Pancreas (tissue), 10 donors: ENCODE measurements around the gene LIMS3. TPM values are rescaled to one million over a fixed set of nuclear protein-coding genes. Genes with fewer than 3 reads are reported as not detected.
A peak's percentile ranks its signal among the peaks of the same experiment; 100 is the strongest.
"Not testable (repeated sequence)": the region's sequence is repeated elsewhere in the genome, so short reads cannot be mapped to it uniquely, and the experiment has no call there.

Experiments used
- ATAC-seq, 4 donors: fragments of 200-7000 bp; cut with Tn5 transposase; one replicate each; pipeline versions ENCODE4 v1.8.0 to v1.9.1; 2020; ENCODE audit warnings: mild to moderate bottlenecking in 4 of 4, moderate library complexity in 4 of 4
- DNase-seq, 6 donors: peaks; one replicate each; pipeline ENCODE4 v3.0.0-alpha.2; 2020
- FAIRE-seq: peaks from 2 replicates; lab custom pipeline; 2012; peaks lifted over from hg19 to GRCh38; lab: Jason Lieb, UNC
- H3K27ac ChIP-seq, 4 donors: fragments of 200-600 bp; sonication (generic); 1 replicate in 3 of 4; 2 replicates in 1 of 4; pipeline versions ENCODE4 v1.5.0 to v1.8.0; 2020
- H3K27me3 ChIP-seq, 4 donors: fragments of 200-600 bp; one replicate each; pipeline ENCODE4 v1.8.0; 2021
- H3K36me3 ChIP-seq, 3 donors: fragments of 200-600 bp; sonication (generic) in 1 of 3; one replicate each; pipeline versions ENCODE4 v1.5.0 to v1.8.0; 2020 to 2021
- H3K4me1 ChIP-seq, 3 donors: fragments of 200-600 bp; one replicate each; pipeline ENCODE4 v1.8.0; 2021
- H3K4me3 ChIP-seq, 4 donors: fragments of 200-600 bp; sonication (generic) in 2 of 4; one replicate each; pipeline versions ENCODE4 v1.5.0 to v1.8.0; 2020 to 2021
- H3K9me3 ChIP-seq, 4 donors: fragments of 200-600 bp; one replicate each; pipeline ENCODE4 v1.8.0; 2021
- WGBS, 2 donors: extraction: QIAGEN DNeasy Blood & Tissue Kit; methylation state at CpG; one replicate each; pipeline ENCODE4 v1.1.7; 2013; 5-methylcytosine and 5-hydroxymethylcytosine counted together
- intact Hi-C, 3 donors: fragments of 100-400 bp; cut with DNase I; formaldehyde crosslinking; loops; one replicate each; pipeline versions ENCODE4 v1.11.1 to v1.14.2; 2022
- polyA plus RNA-seq, 2 donors: library from polyadenylated mRNA; stranded (reverse); fragments of 200-250 nt; gene quantifications; one replicate each; pipeline ENCODE4 v1.2.3, GENCODE V29; 2013
- total RNA-seq, 6 donors: library from RNA; stranded (reverse); fragmentation: NEBNext Ultra II Directional in 4 of 6; extraction: Animal tissue kit (Norgen Biotek cat#: 25700) in 4 of 6; gene quantifications; one replicate each; pipeline versions ENCODE4 v1.2.1 to v1.2.4, GENCODE V29; 2021 to 2023
- donor health status: healthy with polysubstance abuse.
- donor health status: DM: no; HTN: no; CAD: no; lungs with moderate emphysema.
- donor health status: DM: no; HTN: no; CAD: no.
- donor health status: control.
- donor health status: control.
- donor health status: Bipolar disorder and iron deficiency.
- donor health status: DM: yes; HTN: yes; CAD: no.
- donor health status: DM: no; HTN: no; CAD: no.
- donor health status: DM: no; HTN: no; CAD: no.
- donor health status: DM: yes; HTN: yes; CAD: no.

LIMS3 gene
- total RNA-seq, result 1 to 10 TPM; 1.5 to 3.1 (median 2.1) TPM
- polyA plus RNA-seq, result 1 to 10 TPM in 1 of 2 donors, under 1 TPM in 1; 0.38 to 1.7 TPM

GRCh38 chr2:109898462-109899336, at the start of gene LIMS3:
TSS of gene LIMS3 (plus strand) at chr2:109898688. CDS start at chr2:109898729, 41 bp downstream.
- intact Hi-C loops, H3K9me3 ChIP-seq, DNase-seq, H3K4me1 ChIP-seq, H3K36me3 ChIP-seq, H3K27me3 ChIP-seq, H3K27ac ChIP-seq, FAIRE-seq, H3K4me3 ChIP-seq: not testable (repeated sequence)
- ATAC-seq, result peak; percentile 86 to 95 (median 89)
- no CpG with 5 or more reads among the region's 28 CpGs for WGBS, 2 donors

- H3K36me3 ChIP-seq, H3K4me1 ChIP-seq, H3K4me3 ChIP-seq, intact Hi-C loops, H3K9me3 ChIP-seq, H3K27me3 ChIP-seq, DNase-seq, FAIRE-seq, H3K27ac ChIP-seq: not testable (repeated sequence)
- no CpG with 5 or more reads among the region's 8 CpGs for WGBS, 2 donors
- ATAC-seq, result peak; percentile 85 to 99 (median 93)
Measured at GRCh38 chr2:109871129-109871751, 27.2 kb upstream of the LIMS3 start.

GRCh38 chr2:109876625-109877024, 21.9 kb upstream of the LIMS3 start:
- H3K4me1 ChIP-seq, H3K9me3 ChIP-seq, H3K36me3 ChIP-seq, FAIRE-seq, H3K27ac ChIP-seq, H3K27me3 ChIP-seq, H3K4me3 ChIP-seq, ATAC-seq, intact Hi-C loops, DNase-seq: not testable (repeated sequence)
- no CpG with 5 or more reads among the region's 3 CpGs for WGBS, 2 donors

- H3K9me3 ChIP-seq, H3K4me1 ChIP-seq, DNase-seq, H3K36me3 ChIP-seq, H3K27me3 ChIP-seq, H3K27ac ChIP-seq, intact Hi-C loops, ATAC-seq, H3K4me3 ChIP-seq: not testable (repeated sequence)
- peak; percentile 45 for FAIRE-seq
- WGBS, 2 donors, result no CpG with 5 or more reads among the region's 1 CpG
Measured at GRCh38 chr2:109882112-109882511, 16.4 kb upstream of the LIMS3 start.

GRCh38 chr2:109888414-109888813, 10.1 kb upstream of the LIMS3 start:
- ATAC-seq, H3K4me3 ChIP-seq, intact Hi-C loops, H3K36me3 ChIP-seq, H3K4me1 ChIP-seq, H3K27me3 ChIP-seq, DNase-seq, H3K27ac ChIP-seq, FAIRE-seq, H3K9me3 ChIP-seq: not testable (repeated sequence)
- WGBS, 2 donors, result no CpG with 5 or more reads among the region's 4 CpGs

GRCh38 chr2:109889909-109890308, 8.6 kb upstream of the LIMS3 start:
- DNase-seq, H3K9me3 ChIP-seq, H3K4me3 ChIP-seq, FAIRE-seq, H3K27me3 ChIP-seq, H3K36me3 ChIP-seq, intact Hi-C loops, H3K27ac ChIP-seq, H3K4me1 ChIP-seq: not testable (repeated sequence)
- no CpG with 5 or more reads among the region's 4 CpGs for WGBS, 2 donors
- ATAC-seq, result peak; percentile 62 to 83 (median 82)

GRCh38 chr2:109891024-109891423, 7.5 kb upstream of the LIMS3 start:
- H3K27ac ChIP-seq, DNase-seq, intact Hi-C loops, H3K4me1 ChIP-seq, H3K9me3 ChIP-seq, H3K36me3 ChIP-seq, H3K4me3 ChIP-seq, H3K27me3 ChIP-seq, FAIRE-seq: not testable (repeated sequence)
- peak; percentile 63 to 70 (median 66) for ATAC-seq
- no CpG with 5 or more reads among the region's 4 CpGs for WGBS, 2 donors

GRCh38 chr2:109893736-109894135, 4.8 kb upstream of the LIMS3 start:
- WGBS, 2 donors, result no CpG with 5 or more reads among the region's 7 CpGs
- H3K4me3 ChIP-seq, H3K36me3 ChIP-seq, intact Hi-C loops, DNase-seq, H3K27me3 ChIP-seq, H3K4me1 ChIP-seq, FAIRE-seq, H3K27ac ChIP-seq, H3K9me3 ChIP-seq: not testable (repeated sequence)
- ATAC-seq, result peak in 3 of 4 donors; percentile 41 to 50 (median 42)

- H3K27me3 ChIP-seq, H3K36me3 ChIP-seq, H3K4me1 ChIP-seq, H3K9me3 ChIP-seq, FAIRE-seq, H3K27ac ChIP-seq, H3K4me3 ChIP-seq, DNase-seq, intact Hi-C loops: not testable (repeated sequence)
- ATAC-seq, result peak; percentile 29 to 44 (median 38)
- no CpG with 5 or more reads among the region's 6 CpGs for WGBS, 2 donors
Measured at GRCh38 chr2:109894141-109894540, 4.3 kb upstream of the LIMS3 start.

- no CpG with 5 or more reads among the region's 3 CpGs for WGBS, 2 donors
- H3K9me3 ChIP-seq, H3K27me3 ChIP-seq, intact Hi-C loops, FAIRE-seq, H3K27ac ChIP-seq, ATAC-seq, H3K36me3 ChIP-seq, DNase-seq, H3K4me1 ChIP-seq, H3K4me3 ChIP-seq: not testable (repeated sequence)
Measured at GRCh38 chr2:109895090-109895869, 3.2 kb upstream of the LIMS3 start.

GRCh38 chr2:109896212-109896611, 2.3 kb upstream of the LIMS3 start:
- intact Hi-C loops, H3K4me1 ChIP-seq, DNase-seq, H3K36me3 ChIP-seq, H3K4me3 ChIP-seq, FAIRE-seq, H3K27ac ChIP-seq, H3K9me3 ChIP-seq, H3K27me3 ChIP-seq: not testable (repeated sequence)
- peak in 2 of 4 donors; percentile 1 to 8 for ATAC-seq
- WGBS, 2 donors, result no CpG with 5 or more reads among the region's 4 CpGs
